HepG2 (cell line): Measurements from ENCODE around the gene LRRC51. TPM values are rescaled to one million over a fixed set of nuclear protein-coding genes. Genes with fewer than 3 reads are reported as not detected.

Source experiments
- GFI1 ChIP-seq: sonication (generic); formaldehyde crosslinking; IDR thresholded peaks from 2 replicates; pipeline ENCODE4 v1.5.0; 2020; ENCODE audit warnings: missing genetic modification reagents, mild to moderate bottlenecking, borderline replicate concordance
- MXD4 ChIP-seq: IDR thresholded peaks from 2 replicates; pipeline ENCODE4 v1.6.1; 2016; ENCODE audit warnings: mild to moderate bottlenecking, missing biosample characterization, missing genetic modification reagents
- ZMYM3 ChIP-seq: sonication (generic); formaldehyde crosslinking; IDR thresholded peaks from 2 replicates; pipeline ENCODE4 v1.5.1; 2020; ENCODE audit warnings: mild to moderate bottlenecking, missing genetic modification reagents
- ZNF33B ChIP-seq: sonication (generic); formaldehyde crosslinking; IDR thresholded peaks from 2 replicates; pipeline ENCODE4 v1.5.1; 2020; ENCODE audit warnings: mild to moderate bottlenecking, missing genetic modification reagents
- ZNF446 ChIP-seq: sonication (generic); formaldehyde crosslinking; IDR thresholded peaks from 2 replicates; pipeline ENCODE4 v1.5.0; 2020; ENCODE audit warnings: mild to moderate bottlenecking, missing genetic modification reagents
- ZNF703 ChIP-seq: sonication (generic); formaldehyde crosslinking; IDR thresholded peaks from 2 replicates; pipeline ENCODE4 v1.5.1; 2020; ENCODE audit warnings: missing genetic modification reagents, mild to moderate bottlenecking, moderate library complexity, borderline replicate concordance
- ZNF746 ChIP-seq: sonication (generic); formaldehyde crosslinking; IDR thresholded peaks from 2 replicates; pipeline ENCODE4 v1.8.0; 2022; ENCODE audit warnings: mild to moderate bottlenecking, missing genetic modification reagents
- ZSCAN25 ChIP-seq: sonication (generic); formaldehyde crosslinking; IDR thresholded peaks from 2 replicates; pipeline ENCODE4 v1.8.0; 2022; ENCODE audit warnings: mild to moderate bottlenecking, missing genetic modification reagents
- polyA plus RNA-seq, 8 experiments: library from polyadenylated mRNA; depleted of rRNA in 3 of 8; stranded (reverse) in 7 of 8; unstranded in 1 of 8; fragments of >200 nt; fragmentation: Illumina TruSeq in 4 of 8; extraction: Trizol in 4 of 8; gene quantifications; 2 replicates each; pipeline versions ENCODE4 v1.2.1 to v1.2.3, GENCODE V29; 2011 to 2016; ENCODE audit warnings: low read depth in 4 of 8, missing spikeins in 1 of 8, mixed read lengths in 1 of 8; ENCODE audit not compliant: insufficient read depth in 1 of 8
- total RNA-seq, 5 experiments: library from RNA; depleted of rRNA; stranded (reverse); fragments of >200 nt; fragmentation: Illumina TruSeq; extraction: Trizol; gene quantifications; 2 replicates each; pipeline ENCODE4 v1.2.3, GENCODE V29; 2016; ENCODE audit warnings: low read depth in 1 of 5
- TF ChIP-seq, protein P1 (sequence below): sonication (generic); formaldehyde crosslinking; IDR thresholded peaks from 2 replicates; pipeline ENCODE4 v1.5.0; 2020; ENCODE audit warnings: missing genetic modification reagents
- TF ChIP-seq, protein P2 (sequence below): sonication (generic); formaldehyde crosslinking; IDR thresholded peaks from 2 replicates; pipeline ENCODE4 v1.4.0; 2020; ENCODE audit warnings: missing genetic modification reagents
- TF ChIP-seq, protein P3 (sequence below): sonication (generic); formaldehyde crosslinking; IDR thresholded peaks from 2 replicates; pipeline ENCODE4 v1.4.0; 2020; ENCODE audit warnings: missing genetic modification reagents, borderline replicate concordance
- TF ChIP-seq, protein P4 (sequence below): sonication (generic); formaldehyde crosslinking; IDR thresholded peaks from 2 replicates; pipeline ENCODE4 v1.5.0; 2020; ENCODE audit warnings: mild to moderate bottlenecking, missing genetic modification reagents
- TF ChIP-seq, protein P5 (sequence below): sonication (generic); formaldehyde crosslinking; IDR thresholded peaks from 2 replicates; pipeline ENCODE4 v1.4.0; 2020; ENCODE audit warnings: missing genetic modification reagents

The LRRC51 gene
- total and polyA plus RNA-seq, 2 of the 13 experiments (the other 11 are each of a cell fraction or from before 2014, with no cell fraction given), result 5.3 to 6.0 TPM

DNA sequence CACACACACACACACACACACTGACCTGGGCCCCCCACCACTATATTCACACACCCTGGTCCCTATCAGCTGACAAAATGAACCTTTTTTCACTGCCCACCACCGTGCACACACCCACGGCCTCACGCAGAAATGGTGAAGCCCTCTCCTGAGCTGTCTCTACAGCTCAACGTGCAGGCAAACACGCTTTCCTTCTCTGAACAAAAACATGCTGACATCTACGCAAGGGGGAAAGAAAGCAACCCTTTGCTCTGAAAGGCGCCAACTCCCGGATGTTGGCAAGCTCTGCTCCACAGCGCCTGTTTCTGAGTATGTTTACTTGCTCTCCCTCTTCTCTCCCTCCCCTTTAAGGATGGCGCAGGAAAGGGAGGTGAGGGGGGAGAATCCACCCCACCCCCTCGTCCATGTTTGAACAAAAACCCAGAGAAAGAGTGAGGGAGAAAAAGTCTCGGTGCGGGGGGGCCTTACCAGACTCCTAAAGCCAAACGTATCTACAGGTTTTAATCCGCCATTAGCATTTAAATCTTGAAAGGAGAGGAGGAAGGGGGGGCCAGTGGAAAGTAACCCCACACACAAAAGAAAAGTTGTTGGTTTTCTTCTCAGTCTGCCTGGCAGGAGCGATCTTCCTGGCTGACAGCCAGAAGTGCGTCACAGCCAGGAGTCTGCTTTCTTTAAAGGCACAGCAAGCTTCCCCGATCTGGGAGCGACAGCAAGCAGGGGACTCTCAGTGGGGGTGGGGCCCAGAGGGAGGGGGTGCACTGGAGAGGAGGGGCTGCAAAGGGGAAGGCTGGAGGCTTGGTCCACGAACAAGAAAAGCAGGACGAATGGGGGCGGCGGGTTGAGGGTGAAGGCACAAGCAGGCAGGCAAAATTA lies 39.9 kb upstream of the LRRC51 start (continued):
- TF ChIP-seq, protein P1, sequence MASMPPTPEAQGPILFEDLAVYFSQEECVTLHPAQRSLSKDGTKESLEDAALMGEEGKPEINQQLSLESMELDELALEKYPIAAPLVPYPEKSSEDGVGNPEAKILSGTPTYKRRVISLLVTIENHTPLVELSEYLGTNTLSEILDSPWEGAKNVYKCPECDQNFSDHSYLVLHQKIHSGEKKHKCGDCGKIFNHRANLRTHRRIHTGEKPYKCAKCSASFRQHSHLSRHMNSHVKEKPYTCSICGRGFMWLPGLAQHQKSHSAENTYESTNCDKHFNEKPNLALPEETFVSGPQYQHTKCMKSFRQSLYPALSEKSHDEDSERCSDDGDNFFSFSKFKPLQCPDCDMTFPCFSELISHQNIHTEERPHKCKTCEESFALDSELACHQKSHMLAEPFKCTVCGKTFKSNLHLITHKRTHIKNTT (CRISPR knock-in tag), result no peak
- TF ChIP-seq GFI1, result no peak
- no peak for TF ChIP-seq ZNF446 (CRISPR knock-in tag)
- TF ChIP-seq, protein P2, sequence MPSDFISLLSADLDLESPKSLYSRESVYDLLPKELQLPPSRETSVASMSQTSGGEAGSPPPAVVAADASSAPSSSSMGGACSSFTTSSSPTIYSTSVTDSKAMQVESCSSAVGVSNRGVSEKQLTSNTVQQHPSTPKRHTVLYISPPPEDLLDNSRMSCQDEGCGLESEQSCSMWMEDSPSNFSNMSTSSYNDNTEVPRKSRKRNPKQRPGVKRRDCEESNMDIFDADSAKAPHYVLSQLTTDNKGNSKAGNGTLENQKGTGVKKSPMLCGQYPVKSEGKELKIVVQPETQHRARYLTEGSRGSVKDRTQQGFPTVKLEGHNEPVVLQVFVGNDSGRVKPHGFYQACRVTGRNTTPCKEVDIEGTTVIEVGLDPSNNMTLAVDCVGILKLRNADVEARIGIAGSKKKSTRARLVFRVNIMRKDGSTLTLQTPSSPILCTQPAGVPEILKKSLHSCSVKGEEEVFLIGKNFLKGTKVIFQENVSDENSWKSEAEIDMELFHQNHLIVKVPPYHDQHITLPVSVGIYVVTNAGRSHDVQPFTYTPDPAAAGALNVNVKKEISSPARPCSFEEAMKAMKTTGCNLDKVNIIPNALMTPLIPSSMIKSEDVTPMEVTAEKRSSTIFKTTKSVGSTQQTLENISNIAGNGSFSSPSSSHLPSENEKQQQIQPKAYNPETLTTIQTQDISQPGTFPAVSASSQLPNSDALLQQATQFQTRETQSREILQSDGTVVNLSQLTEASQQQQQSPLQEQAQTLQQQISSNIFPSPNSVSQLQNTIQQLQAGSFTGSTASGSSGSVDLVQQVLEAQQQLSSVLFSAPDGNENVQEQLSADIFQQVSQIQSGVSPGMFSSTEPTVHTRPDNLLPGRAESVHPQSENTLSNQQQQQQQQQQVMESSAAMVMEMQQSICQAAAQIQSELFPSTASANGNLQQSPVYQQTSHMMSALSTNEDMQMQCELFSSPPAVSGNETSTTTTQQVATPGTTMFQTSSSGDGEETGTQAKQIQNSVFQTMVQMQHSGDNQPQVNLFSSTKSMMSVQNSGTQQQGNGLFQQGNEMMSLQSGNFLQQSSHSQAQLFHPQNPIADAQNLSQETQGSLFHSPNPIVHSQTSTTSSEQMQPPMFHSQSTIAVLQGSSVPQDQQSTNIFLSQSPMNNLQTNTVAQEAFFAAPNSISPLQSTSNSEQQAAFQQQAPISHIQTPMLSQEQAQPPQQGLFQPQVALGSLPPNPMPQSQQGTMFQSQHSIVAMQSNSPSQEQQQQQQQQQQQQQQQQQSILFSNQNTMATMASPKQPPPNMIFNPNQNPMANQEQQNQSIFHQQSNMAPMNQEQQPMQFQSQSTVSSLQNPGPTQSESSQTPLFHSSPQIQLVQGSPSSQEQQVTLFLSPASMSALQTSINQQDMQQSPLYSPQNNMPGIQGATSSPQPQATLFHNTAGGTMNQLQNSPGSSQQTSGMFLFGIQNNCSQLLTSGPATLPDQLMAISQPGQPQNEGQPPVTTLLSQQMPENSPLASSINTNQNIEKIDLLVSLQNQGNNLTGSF (CRISPR knock-in tag), result no peak
- no peak for TF ChIP-seq MXD4 (CRISPR knock-in tag)
- peak; percentile 42 for TF ChIP-seq ZMYM3 (CRISPR knock-in tag)
- TF ChIP-seq ZNF33B (CRISPR knock-in tag), result no peak
- TF ChIP-seq, protein P3, sequence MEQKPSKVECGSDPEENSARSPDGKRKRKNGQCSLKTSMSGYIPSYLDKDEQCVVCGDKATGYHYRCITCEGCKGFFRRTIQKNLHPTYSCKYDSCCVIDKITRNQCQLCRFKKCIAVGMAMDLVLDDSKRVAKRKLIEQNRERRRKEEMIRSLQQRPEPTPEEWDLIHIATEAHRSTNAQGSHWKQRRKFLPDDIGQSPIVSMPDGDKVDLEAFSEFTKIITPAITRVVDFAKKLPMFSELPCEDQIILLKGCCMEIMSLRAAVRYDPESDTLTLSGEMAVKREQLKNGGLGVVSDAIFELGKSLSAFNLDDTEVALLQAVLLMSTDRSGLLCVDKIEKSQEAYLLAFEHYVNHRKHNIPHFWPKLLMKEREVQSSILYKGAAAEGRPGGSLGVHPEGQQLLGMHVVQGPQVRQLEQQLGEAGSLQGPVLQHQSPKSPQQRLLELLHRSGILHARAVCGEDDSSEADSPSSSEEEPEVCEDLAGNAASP, result no peak
- peak; percentile 98 for TF ChIP-seq ZSCAN25 (CRISPR knock-in tag)
- TF ChIP-seq, protein P4, sequence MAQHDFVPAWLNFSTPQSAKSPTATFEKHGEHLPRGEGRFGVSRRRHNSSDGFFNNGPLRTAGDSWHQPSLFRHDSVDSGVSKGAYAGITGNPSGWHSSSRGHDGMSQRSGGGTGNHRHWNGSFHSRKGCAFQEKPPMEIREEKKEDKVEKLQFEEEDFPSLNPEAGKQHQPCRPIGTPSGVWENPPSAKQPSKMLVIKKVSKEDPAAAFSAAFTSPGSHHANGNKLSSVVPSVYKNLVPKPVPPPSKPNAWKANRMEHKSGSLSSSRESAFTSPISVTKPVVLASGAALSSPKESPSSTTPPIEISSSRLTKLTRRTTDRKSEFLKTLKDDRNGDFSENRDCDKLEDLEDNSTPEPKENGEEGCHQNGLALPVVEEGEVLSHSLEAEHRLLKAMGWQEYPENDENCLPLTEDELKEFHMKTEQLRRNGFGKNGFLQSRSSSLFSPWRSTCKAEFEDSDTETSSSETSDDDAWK (CRISPR knock-in tag), result no peak
- TF ChIP-seq ZNF703, result no peak
- TF ChIP-seq, protein P5, sequence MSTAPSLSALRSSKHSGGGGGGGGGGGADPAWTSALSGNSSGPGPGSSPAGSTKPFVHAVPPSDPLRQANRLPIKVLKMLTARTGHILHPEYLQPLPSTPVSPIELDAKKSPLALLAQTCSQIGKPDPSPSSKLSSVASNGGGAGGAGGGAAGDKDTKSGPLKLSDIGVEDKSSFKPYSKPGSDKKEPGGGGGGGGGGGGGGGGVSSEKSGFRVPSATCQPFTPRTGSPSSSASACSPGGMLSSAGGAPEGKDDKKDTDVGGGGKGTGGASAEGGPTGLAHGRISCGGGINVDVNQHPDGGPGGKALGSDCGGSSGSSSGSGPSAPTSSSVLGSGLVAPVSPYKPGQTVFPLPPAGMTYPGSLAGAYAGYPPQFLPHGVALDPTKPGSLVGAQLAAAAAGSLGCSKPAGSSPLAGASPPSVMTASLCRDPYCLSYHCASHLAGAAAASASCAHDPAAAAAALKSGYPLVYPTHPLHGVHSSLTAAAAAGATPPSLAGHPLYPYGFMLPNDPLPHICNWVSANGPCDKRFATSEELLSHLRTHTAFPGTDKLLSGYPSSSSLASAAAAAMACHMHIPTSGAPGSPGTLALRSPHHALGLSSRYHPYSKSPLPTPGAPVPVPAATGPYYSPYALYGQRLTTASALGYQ (CRISPR knock-in tag), result no peak
- peak; percentile 33; the same call in 1 of the 2 replicates for TF ChIP-seq ZNF746 (CRISPR knock-in tag)
